ENCODE results near the gene PPP2R5C.

PPP2R5C gene

DNA sequence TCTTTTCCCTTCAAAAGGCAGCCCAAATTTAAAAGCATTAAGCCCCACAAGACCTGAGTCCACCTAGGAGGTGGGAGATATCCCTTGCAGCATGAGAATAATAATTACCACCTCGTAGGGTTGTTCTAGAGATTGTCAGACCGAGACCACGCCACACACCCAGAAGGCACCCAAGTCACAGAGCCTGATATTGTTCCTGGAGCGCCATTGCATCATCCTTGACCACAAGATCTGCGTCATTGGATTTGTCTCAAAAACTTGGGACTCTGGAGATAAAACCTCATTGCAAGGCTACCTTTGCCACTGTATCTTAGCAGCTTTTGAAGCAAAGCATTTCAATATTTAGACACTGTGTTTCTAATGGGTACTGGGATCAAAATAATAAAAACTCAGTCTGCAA lies 29.4 kb upstream of the PPP2R5C start:
- Histone ChIP-seq H3K4me2 (ENCODE audit: insufficient read depth, low read length) (no peak overlapping the region), H3K4me1 (ENCODE audit: insufficient read depth, low read length) (peaks cover 8% of the 10 kb centered on the region; the same call in 1 of the 2 replicates), H3K79me2 (ENCODE audit: insufficient read depth, low read length) (no peaks in the 10 kb centered on the region), H3K9me3 (ENCODE audit: insufficient read depth, low read length, severe bottlenecking) (no peaks in the 10 kb centered on the region), H3K36me3 (ENCODE audit: insufficient read depth, low read length) (no peaks in the 10 kb centered on the region), H4K20me1 (ENCODE audit: insufficient read depth, low read length) (no peaks in the 10 kb centered on the region), H3K4me3 (ENCODE audit: low read depth in 1 of 2, low read length in 2 of 2) (no peak overlapping the region), H3K27ac (ENCODE audit: low read length) (no peak overlapping the region), H3K27me3 (ENCODE audit: insufficient read depth, low read length, poor library complexity) (no peaks in the 10 kb centered on the region), H2AFZ (ENCODE audit: low read depth, low read length) (no peak overlapping the region), H3K9ac (ENCODE audit: low read depth, low read length) (no peak overlapping the region)
- no peak for ATAC-seq (ENCODE audit: insufficient read depth, low read depth)
- TF ChIP-seq, protein P1, sequence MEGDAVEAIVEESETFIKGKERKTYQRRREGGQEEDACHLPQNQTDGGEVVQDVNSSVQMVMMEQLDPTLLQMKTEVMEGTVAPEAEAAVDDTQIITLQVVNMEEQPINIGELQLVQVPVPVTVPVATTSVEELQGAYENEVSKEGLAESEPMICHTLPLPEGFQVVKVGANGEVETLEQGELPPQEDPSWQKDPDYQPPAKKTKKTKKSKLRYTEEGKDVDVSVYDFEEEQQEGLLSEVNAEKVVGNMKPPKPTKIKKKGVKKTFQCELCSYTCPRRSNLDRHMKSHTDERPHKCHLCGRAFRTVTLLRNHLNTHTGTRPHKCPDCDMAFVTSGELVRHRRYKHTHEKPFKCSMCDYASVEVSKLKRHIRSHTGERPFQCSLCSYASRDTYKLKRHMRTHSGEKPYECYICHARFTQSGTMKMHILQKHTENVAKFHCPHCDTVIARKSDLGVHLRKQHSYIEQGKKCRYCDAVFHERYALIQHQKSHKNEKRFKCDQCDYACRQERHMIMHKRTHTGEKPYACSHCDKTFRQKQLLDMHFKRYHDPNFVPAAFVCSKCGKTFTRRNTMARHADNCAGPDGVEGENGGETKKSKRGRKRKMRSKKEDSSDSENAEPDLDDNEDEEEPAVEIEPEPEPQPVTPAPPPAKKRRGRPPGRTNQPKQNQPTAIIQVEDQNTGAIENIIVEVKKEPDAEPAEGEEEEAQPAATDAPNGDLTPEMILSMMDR (IDR thresholded peaks at IDR 0.05; ENCODE audit: borderline replicate concordance, extremely low read depth, low read length, poor library complexity, severe bottlenecking), result no peak
- TF ChIP-seq EZH2 (IDR thresholded peaks at IDR 0.05; ENCODE audit: borderline replicate concordance, low read depth, low read length, severe bottlenecking), result no peak
- no peak for DNase-seq

- TF ChIP-seq, protein P1 (IDR thresholded peaks at IDR 0.05; ENCODE audit: borderline replicate concordance, extremely low read depth, low read length, poor library complexity, severe bottlenecking), result no peak
- no peak for TF ChIP-seq EZH2 (IDR thresholded peaks at IDR 0.05; ENCODE audit: borderline replicate concordance, low read depth, low read length, severe bottlenecking)
- H3K27ac ChIP-seq (ENCODE audit: low read length), result no peak overlapping the region
- no peak overlapping the region for H3K4me3 ChIP-seq (ENCODE audit: low read depth in 1 of 2, low read length in 2 of 2)
- no peaks in the 10 kb centered on the region for H3K27me3 ChIP-seq (ENCODE audit: insufficient read depth, low read length, poor library complexity)
- no peaks in the 10 kb centered on the region for H3K79me2 ChIP-seq (ENCODE audit: insufficient read depth, low read length)
- ATAC-seq (ENCODE audit: insufficient read depth, low read depth) (no peak), DNase-seq (no peak)
- H3K4me1 ChIP-seq (ENCODE audit: insufficient read depth, low read length), result peaks cover 8% of the 10 kb centered on the region; the same call in 1 of the 2 replicates
- H3K4me2 ChIP-seq (ENCODE audit: insufficient read depth, low read length), result no peak overlapping the region
- H2AFZ ChIP-seq (ENCODE audit: low read depth, low read length), result no peak overlapping the region
- no peaks in the 10 kb centered on the region for H3K36me3 ChIP-seq (ENCODE audit: insufficient read depth, low read length)
- H4K20me1 ChIP-seq (ENCODE audit: insufficient read depth, low read length), result no peaks in the 10 kb centered on the region
- no peak overlapping the region for H3K9ac ChIP-seq (ENCODE audit: low read depth, low read length)
- no peaks in the 10 kb centered on the region for H3K9me3 ChIP-seq (ENCODE audit: insufficient read depth, low read length, severe bottlenecking)
Measured at GRCh38 chr14:101733211-101733610, 28.3 kb upstream of the PPP2R5C start.

DNA sequence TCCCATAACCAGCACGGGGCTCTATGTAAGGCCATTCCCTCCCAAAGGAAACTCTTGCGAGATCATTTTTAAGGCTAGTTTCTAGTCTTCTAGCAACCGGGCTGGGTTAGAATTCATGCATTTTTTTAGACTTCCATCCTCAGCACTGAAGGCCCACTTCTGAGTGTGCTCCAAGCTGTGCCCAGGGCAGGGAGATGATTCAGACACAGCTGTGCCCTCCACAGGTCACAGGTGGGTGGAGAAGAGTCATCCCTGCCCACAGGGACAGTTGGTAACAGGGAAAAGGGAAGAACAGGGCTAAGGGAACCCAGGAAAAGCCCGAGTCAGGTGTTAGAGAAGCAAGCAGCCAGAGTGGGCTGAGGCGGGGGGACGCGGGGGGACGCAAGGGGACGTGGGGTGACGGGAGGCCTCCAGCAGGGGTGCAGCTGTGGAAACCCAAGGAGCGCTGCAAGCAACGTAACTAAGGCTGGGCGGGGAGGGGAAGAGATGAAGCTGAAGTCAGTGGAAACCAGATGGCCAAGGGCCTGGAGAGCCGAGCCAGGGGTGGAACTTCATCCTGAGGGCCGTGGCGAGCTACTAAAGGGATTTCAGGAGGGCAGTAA lies 27.2 kb upstream of the PPP2R5C start:
- Histone ChIP-seq H3K9ac (ENCODE audit: low read depth, low read length) (no peak overlapping the region), H3K27me3 (ENCODE audit: insufficient read depth, low read length, poor library complexity) (no peaks in the 10 kb centered on the region), H3K4me3 (ENCODE audit: low read depth in 1 of 2, low read length in 2 of 2) (no peak overlapping the region), H3K36me3 (ENCODE audit: insufficient read depth, low read length) (no peaks in the 10 kb centered on the region), H3K9me3 (ENCODE audit: insufficient read depth, low read length, severe bottlenecking) (no peaks in the 10 kb centered on the region), H4K20me1 (ENCODE audit: insufficient read depth, low read length) (no peaks in the 10 kb centered on the region), H3K4me1 (ENCODE audit: insufficient read depth, low read length) (peaks cover 8% of the 10 kb centered on the region; the same call in 1 of the 2 replicates), H3K27ac (ENCODE audit: low read length) (no peak overlapping the region), H3K79me2 (ENCODE audit: insufficient read depth, low read length) (no peaks in the 10 kb centered on the region), H3K4me2 (ENCODE audit: insufficient read depth, low read length) (no peak overlapping the region), H2AFZ (ENCODE audit: low read depth, low read length) (no peak overlapping the region)
- DNase-seq (no peak), ATAC-seq (ENCODE audit: insufficient read depth, low read depth) (no peak)
- no peak for TF ChIP-seq EZH2 (IDR thresholded peaks at IDR 0.05; ENCODE audit: borderline replicate concordance, low read depth, low read length, severe bottlenecking)
- TF ChIP-seq, protein P1 (IDR thresholded peaks at IDR 0.05; ENCODE audit: borderline replicate concordance, extremely low read depth, low read length, poor library complexity, severe bottlenecking), result no peak

All from DND-41 (cell line).